Measurements from ENCODE around the gene SLC25A10. TPM values are rescaled to one million over a fixed set of nuclear protein-coding genes. Genes with fewer than 3 reads are reported as not detected.

Gene SLC25A10
- total RNA-seq, 1 experiment from 2014 or later, result 37.8 TPM

Other genes with a start within 250 kb of the SLC25A10 start
- gene ACTG1, start 199.5 kb upstream of the SLC25A10 start, total RNA-seq (2014; rRNA removed), result 6,893 and 8,596 TPM in 2 replicates
- gene FSCN2, start 183.9 kb upstream of the SLC25A10 start, total RNA-seq (2014; rRNA removed), result 0.26 and 0.29 TPM in 2 replicates
- gene FAAP100, start 159.9 kb upstream of the SLC25A10 start, total RNA-seq (2014; rRNA removed), result 27.2 and 31.3 TPM in 2 replicates
- gene NPLOC4, start 75.2 kb upstream of the SLC25A10 start, total RNA-seq (2014; rRNA removed), result 62.3 and 75.7 TPM in 2 replicates
- 8.5 and 8.8 TPM in 2 replicates for gene TSPAN10, start 75.1 kb upstream of the SLC25A10 start, total RNA-seq (2014; rRNA removed)
- not detected in 2 replicates for gene PDE6G, start 55.7 kb upstream of the SLC25A10 start, total RNA-seq (2014; rRNA removed)
- 54.1 and 54.8 TPM in 2 replicates for gene OXLD1, start 45.7 kb upstream of the SLC25A10 start, total RNA-seq (2014; rRNA removed)
- 25.2 and 28.2 TPM in 2 replicates for gene CCDC137, start 45.5 kb upstream of the SLC25A10 start, total RNA-seq (2014; rRNA removed)
- gene ARL16, start 28.5 kb upstream of the SLC25A10 start, total RNA-seq (2014; rRNA removed), result 39.6 and 42.9 TPM in 2 replicates
- 157 and 200 TPM in 2 replicates for gene HGS, start 28.3 kb upstream of the SLC25A10 start, total RNA-seq (2014; rRNA removed)
- 23.4 and 31.3 TPM in 2 replicates for gene MRPL12, start 8.9 kb upstream of the SLC25A10 start, total RNA-seq (2014; rRNA removed)
- gene GCGR, start 91.9 kb downstream of the SLC25A10 start, total RNA-seq (2014; rRNA removed), result not detected in 2 replicates
- gene MCRIP1, start 121.0 kb downstream of the SLC25A10 start, total RNA-seq (2014; rRNA removed), result 106 TPM in 2 replicates
- gene PPP1R27, start 122.8 kb downstream of the SLC25A10 start, total RNA-seq (2014; rRNA removed), result 1.0 TPM in 1 of 2 replicates, not detected in the other
- 1,598 and 3,461 TPM in 2 replicates for gene P4HB, start 148.3 kb downstream of the SLC25A10 start, total RNA-seq (2014; rRNA removed)
- gene ARHGDIA, start 159.1 kb downstream of the SLC25A10 start, total RNA-seq (2014; rRNA removed), result 303 and 305 TPM in 2 replicates
- gene ALYREF, start 179.3 kb downstream of the SLC25A10 start, total RNA-seq (2014; rRNA removed), result 184 and 190 TPM in 2 replicates
- 194 and 234 TPM in 2 replicates for gene ANAPC11, start 179.4 kb downstream of the SLC25A10 start, total RNA-seq (2014; rRNA removed)
- 0.86 and 2.9 TPM in 2 replicates for gene NPB, start 190.0 kb downstream of the SLC25A10 start, total RNA-seq (2014; rRNA removed)
- gene PCYT2, start 199.1 kb downstream of the SLC25A10 start, total RNA-seq (2014; rRNA removed), result 30.4 and 35.4 TPM in 2 replicates
- gene SIRT7, start 205.9 kb downstream of the SLC25A10 start, total RNA-seq (2014; rRNA removed), result 17.3 and 20.0 TPM in 2 replicates
- gene MAFG, start 215.5 kb downstream of the SLC25A10 start, total RNA-seq (2014; rRNA removed), result 18.8 and 19.7 TPM in 2 replicates
- gene PYCR1, start 225.0 kb downstream of the SLC25A10 start, total RNA-seq (2014; rRNA removed), result 59.1 and 81.4 TPM in 2 replicates
- not detected in 2 replicates for gene MYADML2, start 234.9 kb downstream of the SLC25A10 start, total RNA-seq (2014; rRNA removed)
- gene NOTUM, start 248.9 kb downstream of the SLC25A10 start, total RNA-seq (2014; rRNA removed), result 0.75 and 0.90 TPM in 2 replicates

Data from LHCN-M2 (cell line).